ENCODE results near the gene UTP25.
"Not testable (repeated sequence)": the region's sequence is repeated elsewhere in the genome, so short reads cannot be mapped to it uniquely, and the experiment has no call there.

The UTP25 gene

GRCh38 chr1:209900734-209901133 lies 73.0 kb downstream of the UTP25 start:
- no peak for DNase-seq

- no peak for DNase-seq
Observed at GRCh38 chr1:209901211-209901610, 73.4 kb downstream of the UTP25 start.

GRCh38 chr1:209904774-209905173 lies 77.0 kb downstream of the UTP25 start:
- not testable (repeated sequence) for DNase-seq
